ENCODE results near the gene ZNF668.
"Not testable (repeated sequence)": the region's sequence is repeated elsewhere in the genome, so short reads cannot be mapped to it uniquely, and the experiment has no call there.

Gene ZNF668

GRCh38 chr16:31100876-31101641 is 27.0 kb upstream of the ZNF668 start:
- DNase-seq (ENCODE audit: low read depth in 2 of 2) = not testable (repeated sequence)

GRCh38 chr16:31099860-31100638 is 26.0 kb upstream of the ZNF668 start:
- no peak for DNase-seq (ENCODE audit: low read depth in 2 of 2)

DNA sequence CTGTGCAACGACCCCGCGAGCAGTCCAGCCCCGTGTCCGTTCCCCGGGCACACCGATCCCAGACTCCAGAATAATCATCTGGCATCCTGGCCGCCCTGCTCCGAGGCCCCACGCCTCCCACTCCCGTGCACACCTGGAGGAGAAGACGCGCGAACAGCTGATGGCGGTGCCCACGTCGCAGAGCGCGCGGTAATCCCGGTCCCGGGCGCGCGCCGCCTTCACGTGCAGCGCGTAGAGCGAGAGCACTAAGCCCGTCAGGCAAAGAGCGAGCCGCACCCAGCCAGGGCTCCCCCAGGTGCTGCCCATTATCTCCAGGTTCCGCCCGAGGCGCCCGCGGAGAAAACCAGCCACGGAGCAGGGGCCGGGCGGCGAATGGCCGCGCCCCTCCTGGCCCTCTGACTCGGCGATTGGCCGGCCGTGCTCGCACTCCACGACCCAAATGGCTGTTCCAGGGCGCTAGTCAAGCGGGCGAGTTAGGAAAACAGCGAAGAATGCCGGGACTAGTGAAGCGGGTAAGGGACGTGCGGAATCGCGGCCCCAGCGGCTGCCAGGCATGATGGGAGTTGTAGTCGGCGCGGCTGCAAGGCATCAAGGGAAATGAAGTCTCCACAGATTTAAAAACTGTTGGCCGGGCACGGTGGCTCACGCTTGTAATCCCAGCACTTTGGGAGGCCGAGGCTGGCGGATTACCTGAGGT is 20.5 kb upstream of the ZNF668 start, which contains the start of gene VKORC1:
VKORC1 (minus strand) TSS at position 374 of the 697 bp plus-strand sequence; CDS start at position 306, 68 bp downstream.
- peak; percentile 86 to 91 for DNase-seq (ENCODE audit: low read depth in 2 of 2)

DNA sequence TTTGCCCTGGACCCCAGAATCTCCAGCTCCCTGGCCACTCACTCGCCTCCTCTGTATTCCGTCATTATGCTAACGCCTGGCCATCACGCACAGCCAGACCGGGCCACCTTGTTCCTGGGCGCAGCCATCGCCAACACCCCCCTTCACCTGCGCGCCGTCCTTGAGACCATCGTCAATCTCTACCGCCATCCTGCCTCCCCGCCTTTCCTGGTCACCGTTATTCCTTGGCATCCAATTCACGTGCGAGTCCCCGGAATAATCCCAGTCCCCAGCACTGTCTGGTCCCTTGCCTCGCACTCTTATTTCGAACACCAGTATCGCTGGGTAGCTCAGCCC is 20.0 kb upstream of the ZNF668 start:
- DNase-seq (ENCODE audit: low read depth in 2 of 2) = no peak

GRCh38 chr16:31093132-31093703 is 19.2 kb upstream of the ZNF668 start:
- no peak for DNase-seq (ENCODE audit: low read depth in 2 of 2)

DNA sequence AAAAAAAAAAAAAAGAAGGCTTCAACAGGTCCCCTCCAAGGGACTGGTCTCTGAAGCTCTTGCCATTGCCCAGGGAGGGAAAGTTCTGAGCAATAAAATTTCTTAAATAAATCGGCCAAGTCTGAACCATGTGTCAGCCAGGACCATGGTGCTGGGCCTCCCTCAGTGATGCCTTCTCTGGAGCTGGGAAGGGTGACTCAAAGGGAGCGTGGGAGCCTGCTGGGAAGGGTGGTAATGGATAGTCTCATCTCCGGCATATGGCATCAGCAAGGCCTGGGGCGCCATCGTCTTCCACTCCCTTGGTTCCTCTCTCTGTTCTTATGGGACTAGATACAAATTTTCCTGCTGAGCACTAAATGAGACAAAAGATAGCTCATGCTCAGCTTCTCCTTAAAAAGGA is 18.3 kb upstream of the ZNF668 start:
- DNase-seq (ENCODE audit: low read depth in 2 of 2) = no peak

DNA sequence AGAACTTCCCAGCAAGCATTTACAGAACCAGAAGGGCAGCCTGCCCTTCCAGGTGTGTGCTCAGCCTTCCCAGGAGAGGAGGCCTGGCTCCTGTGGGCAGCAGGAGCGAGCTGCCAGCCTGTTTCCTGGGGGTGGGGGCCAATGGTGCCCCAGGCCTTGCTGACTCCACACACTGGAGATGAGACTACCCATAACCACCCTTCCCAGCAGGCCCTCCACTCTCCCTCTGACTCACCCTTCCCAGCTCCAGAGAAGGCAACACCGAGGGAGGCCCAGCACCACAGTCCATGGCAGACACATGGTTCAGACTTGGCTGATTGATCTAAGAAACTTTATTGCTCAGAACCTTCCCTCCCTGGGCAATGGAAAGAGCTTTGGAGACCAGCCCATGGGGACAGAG is 16.5 kb upstream of the ZNF668 start:
- no peak for DNase-seq (ENCODE audit: low read depth in 2 of 2)

GRCh38 chr16:31089199-31089598 is 15.2 kb upstream of the ZNF668 start:
- DNase-seq (ENCODE audit: low read depth in 2 of 2) = no peak

DNA sequence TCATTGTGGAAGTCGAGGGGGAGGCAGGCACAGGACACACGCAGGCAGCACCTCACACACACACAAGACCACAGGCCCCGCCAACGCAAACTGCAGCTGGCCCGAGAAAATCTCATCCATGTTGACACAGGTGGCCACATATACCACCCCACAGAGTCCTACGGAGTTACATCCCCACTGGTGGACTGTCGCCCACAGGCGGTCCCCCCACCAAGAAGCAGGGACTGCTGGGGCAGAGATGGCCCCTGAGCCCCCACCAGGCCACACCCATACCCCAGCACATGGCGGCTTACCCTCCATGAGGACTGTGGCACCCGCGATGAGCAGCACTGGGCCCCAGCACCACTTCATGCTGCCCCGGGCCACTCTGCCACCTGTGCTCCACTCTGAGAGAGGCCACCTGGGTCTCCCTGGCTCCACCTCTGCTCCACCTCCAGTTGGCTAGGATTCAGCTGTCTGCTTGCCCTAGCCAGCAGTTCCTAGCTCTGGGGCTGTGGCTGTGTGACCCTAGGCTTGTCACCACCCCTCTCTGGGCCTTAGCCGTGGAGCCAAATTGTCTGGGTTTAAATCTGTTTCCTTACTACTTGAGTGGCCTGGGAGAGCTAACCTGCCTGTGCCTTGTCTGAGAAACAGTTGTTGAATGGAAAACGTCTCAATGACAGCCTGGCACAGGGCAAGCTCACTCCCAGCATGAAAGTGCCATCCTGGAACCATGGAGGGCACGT is 14.6 kb upstream of the ZNF668 start, which contains the start of gene PRSS53:
PRSS53 (minus strand) TSS at position 485 of the 725 bp plus-strand sequence; CDS start at position 351, 134 bp downstream.
- DNase-seq (ENCODE audit: low read depth in 2 of 2) = no peak

DNA sequence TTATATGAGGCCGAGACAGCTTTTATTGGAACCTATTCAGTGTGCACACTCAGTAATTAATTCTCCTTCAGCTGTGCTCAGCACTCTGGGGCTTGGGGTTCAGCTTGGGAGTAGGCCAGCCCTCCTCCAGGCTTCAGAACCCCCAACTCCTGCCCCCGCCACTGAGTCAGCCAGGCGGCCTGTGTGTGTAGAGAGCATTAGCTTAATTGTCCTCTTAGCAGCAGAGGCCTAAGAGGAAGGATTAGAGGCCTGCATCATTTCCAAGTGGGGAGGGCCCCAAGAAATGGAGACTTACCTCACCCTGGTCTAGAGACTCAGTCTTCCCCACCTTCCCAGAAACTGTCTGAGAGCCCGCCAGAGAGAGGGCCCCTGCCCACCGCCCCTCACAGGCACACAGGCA is 13.9 kb upstream of the ZNF668 start:
- DNase-seq (ENCODE audit: low read depth in 2 of 2) = no peak

DNA sequence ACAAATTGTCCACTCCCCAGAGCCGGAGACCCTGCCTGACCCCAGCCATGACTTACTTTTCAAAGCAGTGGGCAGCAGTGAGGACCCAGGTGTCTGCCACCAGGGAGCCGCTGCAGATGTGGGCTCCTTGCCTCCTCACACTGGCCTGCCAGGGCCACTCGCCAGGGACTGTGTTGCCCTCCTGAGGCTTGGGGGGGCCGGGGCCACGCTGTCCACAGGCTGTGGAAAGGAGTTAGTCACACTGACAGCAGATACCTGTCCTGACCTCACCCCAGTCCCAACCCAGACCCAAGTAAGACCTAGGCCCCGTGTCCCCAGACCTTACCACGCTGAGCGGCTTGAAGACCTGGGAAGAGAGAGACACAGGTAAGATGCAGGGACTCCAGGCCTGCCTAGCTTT is 13.4 kb upstream of the ZNF668 start:
- no peak for DNase-seq (ENCODE audit: low read depth in 2 of 2)

DNA sequence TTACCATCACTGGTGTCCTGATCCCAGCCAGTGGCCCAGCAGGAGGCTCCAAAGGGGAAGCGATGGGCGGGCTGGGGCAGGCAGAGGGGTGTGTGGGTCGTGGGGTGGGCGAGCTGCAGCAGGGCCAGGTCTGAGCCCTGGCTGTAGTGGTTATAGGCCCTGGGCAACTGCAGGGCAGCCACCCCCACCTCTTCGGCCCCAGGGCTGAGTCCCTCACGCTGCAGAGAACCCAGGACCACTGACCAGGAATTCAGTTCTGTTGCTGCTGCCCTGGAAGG is 12.5 kb upstream of the ZNF668 start:
- no peak for DNase-seq (ENCODE audit: low read depth in 2 of 2)

GRCh38 chr16:31085873-31086628 is 12.0 kb upstream of the ZNF668 start:
- no peak for DNase-seq (ENCODE audit: low read depth in 2 of 2)

GRCh38 chr16:31085411-31085810 is 11.4 kb upstream of the ZNF668 start:
- DNase-seq (ENCODE audit: low read depth in 2 of 2) = no peak

GRCh38 chr16:31084584-31085302 is 10.7 kb upstream of the ZNF668 start:
- no peak for DNase-seq (ENCODE audit: low read depth in 2 of 2)

DNA sequence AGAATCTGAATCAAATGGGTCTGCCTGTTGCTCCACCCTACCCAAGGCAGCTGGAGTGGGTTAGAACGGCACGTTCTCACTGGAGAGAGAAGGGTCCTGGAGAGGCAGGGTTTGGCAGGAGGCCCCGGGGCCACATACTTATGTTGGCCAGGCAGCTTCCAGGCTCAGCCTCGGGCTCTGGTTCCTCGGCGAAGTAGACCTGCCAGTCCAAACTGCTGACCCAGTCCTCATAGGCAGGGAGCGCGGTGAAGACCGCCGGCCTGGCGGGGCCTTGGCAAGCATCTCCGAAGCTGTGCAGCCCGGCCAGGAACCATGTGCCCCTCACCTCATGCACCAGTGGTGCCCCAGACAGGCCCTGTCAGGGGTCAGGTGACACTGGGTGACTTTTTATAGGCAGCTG is 9.9 kb upstream of the ZNF668 start:
- DNase-seq (ENCODE audit: low read depth in 2 of 2) = no peak

- DNase-seq (ENCODE audit: low read depth in 2 of 2) = no peak
Observed at GRCh38 chr16:31083556-31083955, 9.5 kb upstream of the ZNF668 start.

GRCh38 chr16:31083081-31083480 is 9.0 kb upstream of the ZNF668 start:
- no peak for DNase-seq (ENCODE audit: low read depth in 2 of 2)

DNA sequence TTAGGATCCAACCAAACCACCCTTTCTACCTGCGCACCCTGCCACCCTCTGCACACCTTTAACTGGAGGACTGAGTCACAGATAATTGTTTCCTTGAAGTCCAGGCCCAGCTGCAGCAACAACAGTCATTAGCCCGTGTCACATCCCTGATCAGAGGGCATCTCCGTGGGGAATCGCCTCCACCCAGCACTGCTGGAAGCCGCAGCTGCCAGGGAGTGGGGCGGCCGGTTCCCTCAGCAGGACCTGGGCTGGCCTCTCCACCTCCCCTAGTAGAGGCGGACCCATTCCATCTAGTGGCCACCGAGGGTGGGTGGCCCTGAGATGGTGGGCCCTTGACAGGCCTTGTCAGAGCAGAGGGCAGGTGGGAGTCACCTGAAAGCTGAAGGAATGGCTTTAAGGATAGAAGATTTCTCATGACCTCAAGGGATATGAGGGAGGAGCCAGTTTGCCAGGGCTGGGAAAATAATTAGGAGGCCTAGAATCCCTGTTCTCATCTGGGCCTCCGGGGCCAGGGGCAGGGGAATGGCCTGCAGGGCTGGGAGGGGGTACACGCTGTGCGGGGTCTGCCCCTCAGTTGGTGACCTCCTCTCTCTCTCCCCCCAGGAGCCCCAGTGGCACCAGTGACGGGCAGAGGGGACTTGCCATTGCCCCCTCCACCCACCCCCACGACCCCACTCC is 8.5 kb upstream of the ZNF668 start:
- DNase-seq (ENCODE audit: low read depth in 2 of 2) = no peak
